Stimulated activated CD8-positive, alpha-beta memory T cell treated with anti-CD3 and anti-CD28 coated beads, Interleukin-4, amount 100 ng/mL, for 24 hours (primary cell): ENCODE results near the gene NR5A1.

Experiments used
- DNase-seq: peaks from one replicate; pipeline ENCODE4 v3.0.0-alpha.2; 2020; ENCODE audit warnings: low read depth

NR5A1 gene

GRCh38 chr9:124440786-124441185, 66.4 kb downstream of the NR5A1 start:
- DNase-seq, result no peak

DNA sequence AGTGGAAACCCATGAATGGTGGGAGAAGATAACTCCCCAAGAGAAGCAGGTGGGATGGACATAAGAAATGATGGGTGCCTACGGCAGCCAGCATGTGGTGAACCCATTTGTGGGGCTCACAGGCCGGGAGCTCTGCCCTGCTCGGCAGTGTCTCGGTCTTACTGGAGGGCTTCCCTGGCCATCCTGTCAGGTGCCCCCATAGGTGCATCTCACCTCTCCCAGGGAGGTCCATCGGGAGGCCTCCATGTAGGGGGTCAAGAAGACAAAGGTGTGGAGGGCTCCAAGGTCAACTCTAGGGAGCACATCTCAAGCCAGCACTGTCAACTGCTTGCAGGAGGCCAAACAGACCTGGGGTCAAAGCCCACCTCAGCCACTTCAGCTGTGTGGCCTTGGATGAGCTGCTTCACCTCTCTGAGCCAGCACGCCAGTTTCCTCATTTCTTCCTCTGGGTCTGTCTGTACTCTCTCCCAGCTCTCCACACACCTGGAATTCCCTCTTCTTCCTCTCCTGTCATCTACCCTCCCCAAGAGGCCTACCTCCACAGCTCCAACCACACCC, 67.4 kb downstream of the NR5A1 start:
- DNase-seq, result no peak

DNA sequence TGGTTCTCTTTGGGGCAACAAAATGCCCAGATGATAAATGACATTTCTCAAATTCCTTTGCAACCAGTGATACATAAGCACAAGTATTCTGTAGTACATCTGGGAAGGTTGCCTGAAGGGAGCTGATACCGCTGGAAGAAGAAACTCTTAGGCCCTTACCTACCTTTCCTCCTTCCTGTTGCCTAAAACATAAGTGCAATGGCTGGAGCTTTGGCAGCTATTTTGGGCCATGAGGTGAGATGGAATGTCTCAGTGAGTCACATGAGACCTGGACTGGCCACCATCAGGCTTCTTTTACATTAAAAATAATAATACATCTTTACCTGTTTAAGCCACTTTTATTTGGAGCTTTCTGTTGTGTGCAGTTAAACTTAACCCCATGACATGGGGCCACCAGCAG, 68.1 kb downstream of the NR5A1 start:
- DNase-seq, result no peak

DNA sequence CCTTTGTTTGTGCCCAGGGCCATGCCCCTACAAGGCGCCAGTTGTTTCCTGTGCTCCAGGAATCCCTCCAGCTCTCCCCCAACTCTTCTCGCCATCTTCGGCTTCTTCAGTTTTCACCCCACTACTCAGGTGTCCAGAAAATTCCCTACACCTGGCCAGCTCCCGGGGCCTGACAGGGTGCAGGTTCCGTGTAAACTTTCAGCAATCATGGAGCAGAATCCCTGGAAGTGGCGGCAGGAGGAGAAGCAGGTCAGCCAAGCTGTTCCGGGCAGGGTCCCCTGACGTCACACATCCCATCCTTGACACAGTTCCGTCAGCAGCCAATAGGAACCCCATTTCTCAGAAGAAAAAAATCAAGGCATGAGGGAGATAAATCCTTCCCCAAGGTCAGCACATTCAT, 69.1 kb downstream of the NR5A1 start:
- DNase-seq, result no peak

DNA sequence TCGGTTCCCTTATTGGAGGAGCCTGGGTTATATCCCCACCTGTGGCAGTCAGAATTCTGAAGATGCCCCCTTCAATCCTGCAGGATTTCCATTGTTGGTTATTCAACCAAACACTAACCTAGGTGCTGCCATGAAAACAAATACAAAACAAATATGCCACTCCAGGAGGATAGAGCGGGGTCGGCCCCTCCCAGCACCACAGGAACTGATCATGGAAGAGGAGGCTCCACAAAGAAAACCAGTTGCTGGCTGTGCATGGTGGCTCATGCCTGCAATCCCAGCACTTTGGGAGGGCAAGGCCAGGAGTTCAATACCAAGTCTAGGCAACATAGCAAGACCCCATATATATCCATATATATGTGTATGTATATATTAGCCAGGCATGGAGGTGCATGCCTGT, 70.1 kb downstream of the NR5A1 start:
- no peak for DNase-seq

DNA sequence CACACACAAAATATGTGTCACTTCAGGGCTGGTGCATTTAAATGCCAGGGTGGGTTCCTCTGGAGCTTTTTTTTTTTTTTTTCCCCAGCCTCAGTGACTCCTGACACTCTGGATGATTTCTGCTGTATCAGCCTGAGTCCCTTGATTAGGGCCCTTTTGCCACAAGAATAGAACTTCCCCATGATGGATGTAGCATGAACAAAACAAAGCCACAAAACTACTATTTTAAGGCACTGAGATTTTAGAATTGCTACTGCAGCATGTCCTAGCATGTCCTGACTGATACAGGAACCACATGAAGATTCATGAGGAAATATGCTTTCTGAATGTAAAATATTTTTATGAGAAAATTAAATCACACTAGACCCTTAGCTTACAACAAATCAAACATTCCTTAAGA, 70.9 kb downstream of the NR5A1 start:
- DNase-seq, result no peak
